Activated naive CD4-positive, alpha-beta T cell treated with anti-CD3 and anti-CD28 coated beads for 36 hours (primary cell): ENCODE results near the gene ASPHD1. TPM values are rescaled to one million over a fixed set of nuclear protein-coding genes. Genes with fewer than 3 reads are reported as not detected.
"Not testable (repeated sequence)": the region's sequence is repeated elsewhere in the genome, so short reads cannot be mapped to it uniquely, and the experiment has no call there.

Experiments used
- CTCF ChIA-PET: fragments of 350-600 bp; sonication (Branson Sonifier 250); formaldehyde crosslinking; loops from one replicate; lab custom pipeline; 2021; ENCODE audit warnings: antibody characterized with exemption; lab: Charles Lee
- DNase-seq: peaks from one replicate; pipeline ENCODE4 v3.0.0-alpha.2; 2020
- H3K27ac Mint-ChIP-seq: one replicate; pipeline ENCODE4 v1.8.0; 2021; ENCODE audit warnings: mild to moderate bottlenecking, mixed read lengths
- H3K27me3 Mint-ChIP-seq: one replicate; pipeline ENCODE4 v1.8.0; 2021; ENCODE audit warnings: low read depth, mixed read lengths
- H3K36me3 Mint-ChIP-seq: one replicate; pipeline ENCODE4 v1.8.0; 2021; ENCODE audit warnings: low read depth, mixed read lengths
- H3K4me1 Mint-ChIP-seq: one replicate; pipeline ENCODE4 v1.8.0; 2021; ENCODE audit warnings: low read depth, mixed read lengths
- H3K4me3 Mint-ChIP-seq: one replicate; pipeline ENCODE4 v1.8.0; 2021; ENCODE audit warnings: mild to moderate bottlenecking, moderate library complexity, mixed read lengths
- H3K9me3 Mint-ChIP-seq: one replicate; pipeline ENCODE4 v1.8.0; 2021; ENCODE audit warnings: mixed read lengths
- intact Hi-C: fragments of 100-400 bp; cut with micrococcal nuclease; formaldehyde crosslinking; loops from one replicate; pipeline ENCODE4 v1.15.1; 2023
- total RNA-seq, 2 experiments: library from RNA; stranded (reverse); gene quantifications; one replicate each; pipeline ENCODE4 v1.2.3, GENCODE V29; 2021

ASPHD1 gene
- total RNA-seq, 2 experiments from 2014 or later: 1.3 to 1.7 TPM

DNA sequence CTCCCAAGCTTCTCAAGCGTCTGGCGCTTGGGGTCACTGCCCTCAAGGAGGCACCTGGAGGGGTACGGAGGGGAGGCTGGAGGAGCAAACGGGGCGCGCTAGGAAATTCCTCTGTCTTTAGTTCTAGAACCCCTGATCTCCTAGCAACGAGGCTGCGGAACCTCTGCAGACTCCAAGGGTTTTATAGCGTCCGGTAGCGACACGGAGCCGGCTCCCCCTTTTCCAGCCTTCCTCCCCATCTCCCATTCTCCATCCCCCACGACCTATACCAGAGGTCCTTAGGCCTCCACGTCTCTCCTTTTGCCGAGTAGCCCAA is 36.7 kb upstream of the ASPHD1 start:
- CTCF ChIA-PET: interaction anchor here (0.6 to 1.5 kb wide), 5 partner anchors 15 to 169 kb away, joined by 3 to 5 read pairs (median 4); no protein-coding TSS in a partner anchor
- peaks cover 7% of the 10 kb centered on the region for H3K36me3 Mint-ChIP-seq
- H3K9me3 Mint-ChIP-seq: no peaks in the 10 kb centered on the region
- intact Hi-C loops: loop anchor here (1.0 to 5.0 kb wide), 11 partner anchors 36 to 163 kb away; partner anchors contain the start of genes ASPHD1, C16orf92, HIRIP3 and KCTD13
- no peaks in the 10 kb centered on the region for H3K27me3 Mint-ChIP-seq
- H3K27ac Mint-ChIP-seq: peak overlapping the region; percentile 99
- no peak for DNase-seq
- peak overlapping the region; percentile 95 for H3K4me3 Mint-ChIP-seq
- peaks cover 22% of the 10 kb centered on the region for H3K4me1 Mint-ChIP-seq

DNA sequence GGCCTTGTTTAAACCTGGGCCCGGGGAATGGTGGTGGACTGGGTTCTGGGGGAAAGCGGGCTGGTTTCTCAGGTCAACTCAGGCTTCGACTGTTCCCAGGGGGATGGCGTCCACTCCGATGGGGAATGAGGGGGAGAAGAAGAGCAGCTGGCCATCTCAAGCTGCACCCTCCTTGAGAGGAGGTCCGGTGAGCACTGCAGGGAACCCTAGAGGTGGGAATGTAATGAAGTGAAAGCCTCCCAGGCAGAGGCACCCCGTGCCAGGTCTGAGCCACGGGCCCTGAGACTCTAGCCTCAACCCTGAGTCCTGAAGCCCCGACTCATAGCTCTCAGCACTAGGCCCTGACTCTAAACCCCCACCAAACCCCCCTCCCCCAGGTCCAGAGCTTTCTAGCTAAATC is 36.1 kb upstream of the ASPHD1 start:
- Mint-ChIP-seq H3K4me1 (peaks cover 22% of the 10 kb centered on the region), H3K27me3 (no peaks in the 10 kb centered on the region), H3K36me3 (peaks cover 7% of the 10 kb centered on the region), H3K9me3 (no peaks in the 10 kb centered on the region), H3K4me3 (peak overlapping the region; percentile 18), H3K27ac (no peak overlapping the region)
- CTCF ChIA-PET: interaction anchor here (0.7 to 1.0 kb wide), 2 partner anchors 11 to 15 kb away, joined by 3 read pairs; no protein-coding TSS in a partner anchor
- intact Hi-C loops: loop anchor here (5.0 kb wide), 1 partner anchor 158 kb away; the partner anchor contains the start of gene C16orf92
- DNase-seq: no peak

DNA sequence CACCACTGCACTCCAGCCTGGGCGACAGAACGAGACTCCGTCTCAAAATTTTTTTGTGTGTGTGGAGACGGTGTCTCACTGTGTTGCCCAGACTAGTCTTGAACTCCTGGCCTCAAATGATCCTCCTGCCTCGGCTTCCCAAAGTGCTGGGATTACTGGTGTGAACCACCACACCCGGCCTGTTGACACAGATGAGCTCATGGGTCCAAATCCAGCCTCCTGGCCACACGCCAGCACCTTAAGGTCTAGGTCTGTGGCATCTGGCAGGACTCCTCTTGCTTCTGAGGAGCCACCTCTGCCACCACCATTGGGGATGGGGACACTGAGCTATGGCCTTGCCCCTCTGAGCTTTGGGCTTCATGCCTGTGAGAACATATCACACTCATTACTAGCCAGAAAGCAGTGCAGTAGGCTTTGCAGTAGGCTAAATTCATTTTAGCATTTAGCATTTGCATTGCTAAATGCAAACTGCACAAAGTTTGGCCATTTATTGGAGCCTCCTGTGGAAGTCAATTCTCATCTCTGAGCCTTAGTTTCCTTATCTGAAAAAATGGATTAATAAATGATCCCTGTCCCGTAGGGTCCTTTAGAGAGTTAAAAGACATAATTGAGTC is 31.8 kb upstream of the ASPHD1 start:
- intact Hi-C loops: no loop called here

DNA sequence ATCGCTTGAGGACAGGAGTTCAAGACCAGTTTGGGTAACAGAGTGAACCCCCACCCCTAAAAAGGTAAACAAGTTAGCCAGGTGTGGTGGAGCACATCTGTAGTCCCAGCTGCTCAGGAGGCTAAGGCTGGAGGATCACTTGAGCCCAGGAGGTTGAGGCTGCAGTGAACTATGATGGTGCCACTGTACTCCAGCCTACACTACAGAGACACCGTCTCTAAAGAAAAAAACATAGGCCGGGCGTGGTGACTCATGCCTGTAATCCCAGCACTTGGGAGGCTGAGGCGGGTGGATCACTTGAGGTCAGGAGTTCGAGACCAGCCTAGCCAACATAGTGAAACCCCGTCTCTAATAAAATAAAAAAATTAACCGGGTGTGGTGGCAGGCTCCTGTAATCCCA is 31.2 kb upstream of the ASPHD1 start:
- H3K36me3 Mint-ChIP-seq, DNase-seq, intact Hi-C loops, H3K9me3 Mint-ChIP-seq, H3K4me3 Mint-ChIP-seq, H3K4me1 Mint-ChIP-seq, H3K27ac Mint-ChIP-seq, H3K27me3 Mint-ChIP-seq: not testable (repeated sequence)
- CTCF ChIA-PET: interaction anchor here (1.2 kb wide), 1 partner anchor 21 kb away, joined by 6 read pairs; no protein-coding TSS in a partner anchor

More for the DNA sequence above, 31.8 kb upstream of the ASPHD1 start:
- Mint-ChIP-seq H3K9me3 (no peaks in the 10 kb centered on the region), H3K4me1 (peaks cover under 1% of the 10 kb centered on the region), H3K4me3 (no peak overlapping the region), H3K36me3 (no peaks in the 10 kb centered on the region), H3K27ac (no peak overlapping the region), H3K27me3 (no peaks in the 10 kb centered on the region)
- CTCF ChIA-PET: interaction anchor here (1.2 kb wide), 1 partner anchor 20 kb away, joined by 6 read pairs; no protein-coding TSS in a partner anchor
- DNase-seq: no peak

DNA sequence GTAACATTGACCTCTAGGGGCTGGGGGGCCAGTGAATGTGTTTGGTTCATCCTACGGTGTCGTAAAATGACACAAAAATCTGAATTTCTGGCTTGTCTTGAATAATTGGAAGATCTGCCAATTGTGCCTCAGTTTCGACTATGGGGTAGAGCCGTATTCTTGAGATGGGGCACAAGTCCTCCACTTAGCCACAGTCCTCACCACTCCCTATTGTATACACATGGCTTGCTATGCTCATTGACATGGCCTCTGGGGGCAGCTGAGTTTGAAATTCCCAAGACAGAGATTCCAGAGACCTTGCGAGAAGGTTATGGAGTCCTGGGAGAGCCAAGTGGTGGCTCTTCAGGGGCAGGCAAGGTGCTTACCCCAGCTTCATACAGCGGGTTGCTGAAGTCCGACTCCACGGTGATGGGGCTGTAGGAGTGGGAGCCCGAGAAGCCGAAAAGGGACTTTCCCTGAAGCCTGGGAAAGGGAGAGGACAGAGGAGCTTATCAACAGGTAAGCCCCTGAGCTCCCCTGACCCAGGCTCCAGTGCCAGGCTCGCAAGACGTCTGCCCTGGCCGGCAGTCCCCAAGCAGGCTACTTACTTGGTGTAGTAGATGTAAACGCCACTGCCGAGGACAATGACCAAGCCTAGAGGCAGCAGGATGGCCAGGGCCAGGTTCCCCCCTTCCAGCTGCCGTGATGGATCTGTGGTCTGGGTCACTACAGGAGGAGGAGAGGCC is 28.3 kb upstream of the ASPHD1 start:
- no peak for DNase-seq
- CTCF ChIA-PET: interaction anchor here (0.8 kb wide), 1 partner anchor 47 kb away, joined by 5 read pairs; no protein-coding TSS in a partner anchor

DNA sequence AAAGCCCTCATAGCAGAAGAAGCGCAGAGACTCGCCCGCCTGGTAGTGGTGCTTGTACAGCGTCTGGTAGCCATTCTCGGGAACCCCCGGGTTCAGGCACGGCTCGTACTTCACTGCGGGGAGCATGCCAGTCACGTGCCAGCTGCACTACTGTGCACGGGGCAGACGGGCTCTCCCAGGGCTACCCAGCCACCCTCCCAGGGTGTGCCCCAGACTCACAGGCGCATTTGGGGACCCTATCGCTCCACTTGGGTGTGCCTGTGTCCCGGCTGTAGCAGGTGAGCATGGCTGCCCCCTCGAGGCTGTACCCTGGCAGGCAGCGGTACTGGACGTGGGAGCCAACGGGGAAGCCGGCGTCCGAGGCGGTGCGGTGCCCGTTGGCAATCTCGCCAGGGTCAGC is 27.0 kb upstream of the ASPHD1 start:
- H3K27ac Mint-ChIP-seq: no peak overlapping the region
- peaks cover 14% of the 10 kb centered on the region for H3K4me1 Mint-ChIP-seq
- CTCF ChIA-PET: no interaction called here
- H3K27me3 Mint-ChIP-seq: peaks cover 20% of the 10 kb centered on the region
- no peaks in the 10 kb centered on the region for H3K36me3 Mint-ChIP-seq
- H3K9me3 Mint-ChIP-seq: no peaks in the 10 kb centered on the region
- DNase-seq: no peak
- intact Hi-C loops: no loop called here
- H3K4me3 Mint-ChIP-seq: no peak overlapping the region

More for the DNA sequence above, 28.3 kb upstream of the ASPHD1 start:
- Mint-ChIP-seq H3K4me1 (peaks cover 5% of the 10 kb centered on the region), H3K36me3 (no peaks in the 10 kb centered on the region), H3K27ac (no peak overlapping the region), H3K9me3 (no peaks in the 10 kb centered on the region), H3K27me3 (peaks cover 9% of the 10 kb centered on the region), H3K4me3 (no peak overlapping the region)
- intact Hi-C loops: no loop called here

DNA sequence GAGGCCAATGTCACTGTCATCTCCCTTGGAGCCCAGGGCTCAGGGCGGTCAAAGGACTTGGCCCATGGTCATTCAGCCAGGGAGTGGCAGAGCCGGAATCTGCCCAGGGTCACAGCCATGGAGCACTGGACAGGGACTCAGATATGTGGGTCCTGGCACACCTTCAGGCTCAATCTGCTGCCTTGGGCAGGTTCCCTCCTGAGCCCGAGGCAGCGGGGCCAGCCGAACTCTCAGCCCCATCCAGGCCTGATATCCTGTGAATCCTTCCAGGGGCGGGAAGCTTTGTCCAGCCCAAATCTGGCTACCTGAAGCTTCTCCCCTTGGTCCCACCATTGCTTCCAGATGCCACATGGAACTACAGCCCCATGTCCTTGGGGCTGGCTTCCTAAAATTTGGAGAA is 25.1 kb upstream of the ASPHD1 start:
- H3K4me1 Mint-ChIP-seq: peaks cover 14% of the 10 kb centered on the region
- no peak for DNase-seq
- no peaks in the 10 kb centered on the region for H3K36me3 Mint-ChIP-seq
- no peak overlapping the region for H3K4me3 Mint-ChIP-seq
- intact Hi-C loops: no loop called here
- H3K27me3 Mint-ChIP-seq: peaks cover 25% of the 10 kb centered on the region
- no peaks in the 10 kb centered on the region for H3K9me3 Mint-ChIP-seq
- H3K27ac Mint-ChIP-seq: no peak overlapping the region
- CTCF ChIA-PET: interaction anchor here (1.1 kb wide), 1 partner anchor 10 kb away, joined by 3 read pairs; no protein-coding TSS in a partner anchor

DNA sequence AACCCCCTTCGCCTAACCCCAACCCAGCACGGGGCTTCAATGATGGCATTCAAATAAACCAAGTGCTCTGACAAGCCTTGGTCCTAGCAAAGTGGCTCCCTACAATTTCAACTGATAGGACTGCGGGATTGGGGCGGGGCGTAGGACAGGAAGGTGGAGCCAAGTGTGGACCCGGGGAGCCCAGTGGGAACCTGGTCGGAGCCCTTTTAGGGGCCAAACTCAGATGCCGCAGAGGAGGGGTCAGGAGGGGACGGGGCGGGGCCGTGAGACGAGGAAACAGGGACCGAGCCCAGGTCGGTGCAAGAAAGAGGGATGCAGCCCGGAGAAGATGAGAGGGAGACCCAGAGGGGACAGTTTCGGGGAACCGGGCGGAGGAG is 24.1 kb upstream of the ASPHD1 start:
- intact Hi-C loops: no loop called here
- Mint-ChIP-seq H3K9me3 (no peaks in the 10 kb centered on the region), H3K4me3 (peak overlapping the region; percentile 50), H3K27ac (no peak overlapping the region), H3K4me1 (peaks cover 14% of the 10 kb centered on the region), H3K36me3 (no peaks in the 10 kb centered on the region), H3K27me3 (peaks cover 25% of the 10 kb centered on the region)
- DNase-seq: no peak
- CTCF ChIA-PET: no interaction called here

DNA sequence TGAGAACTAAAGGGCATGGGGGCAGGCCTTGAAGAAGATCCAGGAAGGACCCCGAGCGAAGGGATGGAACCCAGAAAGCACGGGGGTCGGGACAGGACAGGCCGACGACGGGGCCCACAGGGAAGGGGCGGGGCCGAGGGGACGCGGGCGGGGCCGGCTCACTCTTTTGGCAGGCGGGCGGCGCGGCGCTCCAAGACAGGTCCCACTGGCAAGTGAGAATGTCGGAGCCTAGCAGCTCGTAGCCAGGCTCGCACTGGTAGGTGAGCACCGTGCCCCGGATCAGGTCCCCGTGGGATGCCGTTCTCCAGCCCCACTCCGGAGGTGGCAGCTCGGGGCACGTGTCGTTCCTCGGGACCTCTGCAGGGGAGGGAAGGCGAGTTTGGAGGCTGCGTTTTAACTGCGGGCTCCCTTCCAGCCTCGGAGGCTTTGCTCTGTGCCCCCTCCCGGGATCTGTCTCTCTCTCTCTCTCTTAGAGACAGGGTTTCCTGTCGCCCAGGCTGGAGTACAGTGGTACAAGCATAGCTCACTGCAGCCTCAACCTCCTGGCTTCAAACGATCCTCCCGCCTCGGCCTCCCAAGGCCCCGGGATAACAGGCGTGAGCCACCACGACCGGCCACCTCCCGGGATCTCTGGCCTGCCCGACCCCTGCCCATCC is 23.6 kb upstream of the ASPHD1 start:
- no peak overlapping the region for H3K27ac Mint-ChIP-seq
- no peaks in the 10 kb centered on the region for H3K36me3 Mint-ChIP-seq
- intact Hi-C loops: no loop called here

DNA sequence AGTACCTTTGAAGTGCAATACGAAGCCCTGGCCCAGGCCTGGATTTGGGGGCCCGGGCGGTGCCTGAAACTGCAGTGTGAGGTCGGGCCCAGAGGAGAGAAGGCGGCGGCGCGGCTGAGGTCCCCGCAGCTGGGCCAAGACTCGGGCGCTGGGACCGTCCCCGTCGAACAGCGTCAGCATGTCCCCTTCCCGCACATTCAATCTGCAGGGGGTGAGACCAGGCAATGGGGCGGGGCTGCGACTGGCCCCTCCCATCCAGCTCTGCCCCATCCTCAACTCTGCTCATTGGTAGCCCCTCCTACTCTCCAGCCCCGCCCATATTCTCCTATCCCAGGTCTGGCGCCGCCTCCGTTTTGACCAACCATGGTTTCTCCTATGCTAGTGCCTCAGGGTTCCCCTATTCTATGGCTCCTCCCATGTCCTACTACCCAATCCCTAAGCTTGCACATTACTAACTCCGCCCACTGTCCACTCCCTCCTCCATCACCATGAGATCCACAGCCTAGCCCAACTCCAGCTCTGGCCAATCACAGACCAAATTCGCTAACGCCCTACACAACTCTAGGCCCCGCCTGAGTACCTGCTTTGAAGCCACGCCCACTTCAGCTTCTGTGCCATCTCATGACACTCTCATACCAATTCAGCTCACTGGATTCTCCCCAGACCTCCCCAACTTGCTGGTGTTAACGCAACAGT is 22.9 kb upstream of the ASPHD1 start:
- CTCF ChIA-PET: interaction anchor here (1.0 to 1.6 kb wide), 3 partner anchors 29 to 178 kb away, joined by 3 to 7 read pairs (median 5); no protein-coding TSS in a partner anchor
- intact Hi-C loops: no loop called here
- Mint-ChIP-seq H3K9me3 (no peaks in the 10 kb centered on the region), H3K36me3 (no peaks in the 10 kb centered on the region), H3K4me1 (peaks cover 14% of the 10 kb centered on the region), H3K27ac (no peak overlapping the region), H3K4me3 (peak overlapping the region; percentile 54), H3K27me3 (peaks cover 25% of the 10 kb centered on the region)
- DNase-seq: peak; percentile 82

More for the DNA sequence above, 23.6 kb upstream of the ASPHD1 start:
- H3K4me1 Mint-ChIP-seq: peaks cover 14% of the 10 kb centered on the region
- CTCF ChIA-PET: interaction anchor here (1.1 to 1.6 kb wide), 2 partner anchors 28 to 128 kb away, joined by 3 to 7 read pairs; no protein-coding TSS in a partner anchor
- peak overlapping the region; percentile 54 for H3K4me3 Mint-ChIP-seq
- no peaks in the 10 kb centered on the region for H3K9me3 Mint-ChIP-seq
- peak; percentile 27 for DNase-seq
- peaks cover 25% of the 10 kb centered on the region for H3K27me3 Mint-ChIP-seq

DNA sequence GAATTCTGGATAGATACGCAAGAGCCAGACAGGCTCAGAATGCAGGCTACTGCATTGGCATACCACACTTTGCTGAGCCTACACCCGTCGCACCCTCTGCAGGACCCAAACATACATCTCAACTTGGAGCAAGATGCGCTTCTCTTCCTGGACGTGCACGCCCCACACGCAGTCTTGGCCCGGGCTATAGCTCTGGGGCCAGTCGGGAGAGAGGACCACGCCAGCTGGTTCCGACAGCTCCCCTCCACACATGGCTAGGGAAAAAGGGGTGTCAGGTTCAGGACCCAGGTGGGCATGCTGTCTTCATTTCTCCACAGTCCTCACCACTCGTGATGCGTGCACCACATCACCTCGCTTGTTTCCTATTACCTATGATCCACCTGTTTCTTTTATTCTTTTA is 22.1 kb upstream of the ASPHD1 start:
- no peaks in the 10 kb centered on the region for H3K9me3 Mint-ChIP-seq

More for the DNA sequence above, 22.1 kb upstream of the ASPHD1 start:
- Mint-ChIP-seq H3K27me3 (peaks cover 25% of the 10 kb centered on the region), H3K4me1 (peaks cover 14% of the 10 kb centered on the region), H3K27ac (no peak overlapping the region), H3K4me3 (no peak overlapping the region), H3K36me3 (no peaks in the 10 kb centered on the region)
- CTCF ChIA-PET: interaction anchor here (0.9 to 1.6 kb wide), 3 partner anchors 15 to 179 kb away, joined by 3 to 7 read pairs (median 5); partner anchors contain the start of gene CDIPT
- DNase-seq: no peak
- intact Hi-C loops: no loop called here
